Mucosa of gallbladder (tissue), 1 donor: ENCODE measurements around the gene CHCHD2. TPM values are rescaled to one million over a fixed set of nuclear protein-coding genes. Genes with fewer than 3 reads are reported as not detected.
"Not testable (repeated sequence)": the region's sequence is repeated elsewhere in the genome, so short reads cannot be mapped to it uniquely, and the experiment has no call there.

Experiments
- DNase-seq: peaks from one replicate; pipeline ENCODE4 v3.0.0-alpha.2; 2020; ENCODE audit warnings: low spot score
- total RNA-seq: library from RNA; stranded (reverse); gene quantifications from one replicate; pipeline ENCODE4 v1.2.1, GENCODE V29; 2021
- donor health status: DM: no; HTN: no; CAD: no.

Gene CHCHD2
- total RNA-seq, 1 donor from 2014 or later: 293 TPM

DNA sequence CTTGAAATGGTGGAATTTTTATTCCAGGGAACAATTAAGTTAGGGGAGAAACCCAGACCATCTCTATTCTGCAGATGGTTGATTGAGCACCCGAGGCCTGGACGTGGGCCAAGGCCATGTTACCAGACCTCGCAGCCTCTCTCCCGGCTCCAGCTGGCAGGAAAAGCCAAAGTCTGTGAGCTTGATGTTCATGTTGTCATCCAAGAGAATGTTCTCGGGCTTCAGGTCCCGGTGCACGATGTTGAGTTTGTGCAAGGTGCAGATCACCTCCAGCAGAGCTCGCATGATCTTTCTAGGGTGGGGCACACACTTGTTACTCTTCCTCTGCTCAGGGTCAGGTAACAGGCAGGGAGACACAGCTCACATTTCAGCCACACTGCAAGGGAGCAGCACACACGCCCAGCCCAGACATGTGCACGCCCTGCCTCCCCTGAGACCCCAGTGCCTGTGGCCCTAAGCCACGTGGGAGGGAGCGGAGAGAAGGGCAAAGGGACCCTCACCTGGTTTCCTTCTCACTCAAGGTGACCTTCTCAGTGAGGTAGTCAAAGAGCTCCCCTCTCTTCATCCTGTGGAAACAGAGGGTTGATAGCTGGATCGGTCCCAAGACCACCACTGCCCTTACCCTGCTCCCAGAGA is 23.0 kb downstream of the CHCHD2 start:
- no peak for DNase-seq

DNA sequence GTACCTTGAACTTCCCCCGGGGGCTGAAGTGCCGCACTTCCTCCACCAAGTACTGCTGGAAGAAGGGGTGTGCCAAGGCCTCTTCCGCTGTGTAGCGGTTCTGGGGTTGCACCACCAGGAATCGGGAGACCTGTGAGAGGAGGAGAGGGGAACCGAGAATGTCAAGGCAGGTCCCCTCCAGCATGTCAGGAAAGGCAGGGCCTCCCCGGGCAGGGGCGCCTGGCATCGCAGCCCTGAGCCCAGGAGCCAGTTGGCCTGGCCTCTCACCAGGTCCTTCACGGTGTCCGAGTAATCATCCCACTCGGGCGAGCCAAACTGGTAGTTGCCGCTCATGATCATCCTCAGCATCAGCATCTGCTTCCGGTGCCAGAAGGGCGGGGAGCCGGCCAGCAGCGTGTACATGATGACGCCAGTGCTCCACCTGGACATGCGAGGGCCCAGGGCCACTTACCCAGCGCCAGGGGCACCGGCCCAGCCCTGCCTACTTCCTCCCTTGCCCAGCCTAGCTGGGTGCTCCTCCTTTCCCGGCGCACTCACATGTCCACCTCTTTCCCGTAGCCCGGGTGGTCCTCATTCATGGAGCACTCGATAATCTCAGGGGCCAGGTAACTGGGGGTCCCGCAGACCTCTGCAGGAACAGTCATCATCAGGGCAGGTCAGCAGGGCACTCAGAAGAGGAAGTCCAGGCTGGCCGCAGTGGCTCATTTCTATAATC is 24.5 kb downstream of the CHCHD2 start:
- DNase-seq: no peak

GRCh38 chr7:56080726-56081435 is 25.4 kb downstream of the CHCHD2 start:
- DNase-seq: not testable (repeated sequence)

- peak; percentile 51 for DNase-seq
Observed at GRCh38 chr7:56079450-56080185, 26.7 kb downstream of the CHCHD2 start.

- DNase-seq: no peak
Observed at GRCh38 chr7:56078196-56078595, 28.1 kb downstream of the CHCHD2 start.

GRCh38 chr7:56077681-56078080 is 28.6 kb downstream of the CHCHD2 start:
- no peak for DNase-seq

- peak; percentile 91 for DNase-seq
Observed at GRCh38 chr7:56074371-56074791, 31.9 kb downstream of the CHCHD2 start.

GRCh38 chr7:56066376-56066775 is 39.9 kb downstream of the CHCHD2 start:
- not testable (repeated sequence) for DNase-seq

DNA sequence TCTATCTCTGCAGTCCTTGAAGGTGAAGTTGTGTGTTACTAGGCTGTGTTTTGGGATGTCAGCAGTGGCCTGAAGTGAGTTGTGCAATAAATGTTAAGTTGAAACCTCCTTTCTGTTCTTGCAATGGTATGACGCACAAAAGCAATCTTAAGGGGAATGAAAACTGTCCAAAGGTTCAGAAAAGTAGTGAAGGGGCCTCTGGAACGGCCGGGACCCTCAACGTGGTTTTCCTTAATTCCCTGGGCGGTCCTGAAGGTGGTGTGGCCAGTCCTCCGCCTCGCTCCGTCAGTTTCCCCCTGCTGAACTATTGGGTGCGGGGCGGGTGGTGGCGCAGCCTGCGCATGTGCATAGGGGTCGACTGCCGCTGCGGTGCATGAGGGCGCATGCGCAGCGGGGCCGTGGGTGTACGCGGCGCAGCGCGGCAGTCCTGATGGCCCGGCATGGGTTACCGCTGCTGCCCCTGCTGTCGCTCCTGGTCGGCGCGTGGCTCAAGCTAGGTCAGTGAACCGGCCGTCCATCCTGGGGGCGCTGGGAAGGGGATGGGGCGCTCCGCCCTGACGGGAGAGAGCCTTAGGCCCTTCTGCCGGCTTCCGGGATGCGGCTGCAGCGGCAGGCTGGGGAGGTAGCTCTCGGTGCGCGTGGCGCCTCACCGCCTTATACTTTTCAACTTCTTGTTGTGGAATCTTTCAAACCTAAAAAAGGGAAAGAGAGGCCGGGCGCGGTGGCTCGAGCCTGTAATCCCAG is 42.2 kb downstream of the CHCHD2 start, which contains the start of gene SUMF2:
TSS of gene SUMF2 (plus strand) at position 405 of the 744 bp plus-strand sequence. CDS start at position 431, 26 bp downstream.
- DNase-seq: peak; percentile 92

DNA sequence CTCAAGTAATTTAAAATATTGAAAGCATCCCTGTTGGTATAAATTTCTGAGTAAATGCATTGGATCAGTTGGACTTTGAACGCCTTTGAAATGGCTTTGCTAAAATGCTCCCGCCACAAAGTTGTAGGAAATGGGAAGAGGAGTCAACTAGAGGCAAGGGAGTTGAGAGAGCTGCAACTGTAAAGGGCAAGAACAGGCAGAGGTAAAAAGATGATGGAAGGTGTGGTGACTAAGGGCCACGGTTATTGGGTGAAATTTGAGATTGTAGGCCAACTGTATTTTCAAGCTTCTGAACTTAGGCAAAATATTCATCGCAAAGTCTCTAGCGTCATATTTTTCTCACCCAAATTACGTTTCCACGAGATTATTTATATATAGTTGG is 42.8 kb downstream of the CHCHD2 start:
- no peak for DNase-seq

- DNase-seq: no peak
Observed at GRCh38 chr7:56062382-56062781, 43.9 kb downstream of the CHCHD2 start.

GRCh38 chr7:56053993-56054392 is 52.3 kb downstream of the CHCHD2 start:
- DNase-seq: no peak

GRCh38 chr7:56053379-56053778 is 52.9 kb downstream of the CHCHD2 start:
- no peak for DNase-seq

Other genes with a start within 250 kb of the CHCHD2 start
- not detected for gene SEPTIN14, start 243.7 kb downstream of the CHCHD2 start, total RNA-seq
- 4.5 TPM for gene ZNF713, start 219.0 kb downstream of the CHCHD2 start, total RNA-seq
- 10.8 TPM for gene MRPS17, start 154.6 kb downstream of the CHCHD2 start, total RNA-seq
- gene NIPSNAP2, start 141.9 kb downstream of the CHCHD2 start, total RNA-seq: 45.3 TPM
- 33.4 TPM for gene PSPH, start 55.0 kb downstream of the CHCHD2 start, total RNA-seq
- 87.6 TPM for gene CCT6A, start 54.7 kb downstream of the CHCHD2 start, total RNA-seq
- gene SUMF2, start 42.2 kb downstream of the CHCHD2 start, total RNA-seq: 245 TPM
- 0.89 TPM for gene PHKG1, start 13.5 kb downstream of the CHCHD2 start, total RNA-seq
- 1.0 TPM for gene NUPR2, start 9.9 kb upstream of the CHCHD2 start, total RNA-seq